GM13976 (cell line): ENCODE results near the gene HS6ST2.

Source experiments
- DNase-seq: peaks from one replicate; pipeline ENCODE4 v3.0.0; 2012; ENCODE audit warnings: low spot score
- in situ Hi-C: fragments of 300-500 bp; cut with MboI; formaldehyde crosslinking; loops from one replicate; pipeline ENCODE4 v1.12.0; 2022; ENCODE audit warnings: low sequenced_read_pairs, mixed read lengths, inconsistent platforms; ENCODE audit not compliant: unreplicated experiment
- TF ChIP-seq, protein P1 (sequence below): IDR thresholded peaks from 2 replicates; pipeline ENCODE4 v1.5.1; 2012; ENCODE audit warnings: borderline replicate concordance, mild to moderate bottlenecking; ENCODE audit not compliant: insufficient read depth; ENCODE audit errors: extremely low read depth, missing control alignments, control extremely low read depth

The HS6ST2 gene

GRCh38 chrX:132612821-132613564 is 345.4 kb downstream of the HS6ST2 start:
- in situ Hi-C loops, result loop anchor here (10.0 to 25.0 kb wide), 3 partner anchors 378 to 776 kb away; no protein-coding TSS in a partner anchor

DNA sequence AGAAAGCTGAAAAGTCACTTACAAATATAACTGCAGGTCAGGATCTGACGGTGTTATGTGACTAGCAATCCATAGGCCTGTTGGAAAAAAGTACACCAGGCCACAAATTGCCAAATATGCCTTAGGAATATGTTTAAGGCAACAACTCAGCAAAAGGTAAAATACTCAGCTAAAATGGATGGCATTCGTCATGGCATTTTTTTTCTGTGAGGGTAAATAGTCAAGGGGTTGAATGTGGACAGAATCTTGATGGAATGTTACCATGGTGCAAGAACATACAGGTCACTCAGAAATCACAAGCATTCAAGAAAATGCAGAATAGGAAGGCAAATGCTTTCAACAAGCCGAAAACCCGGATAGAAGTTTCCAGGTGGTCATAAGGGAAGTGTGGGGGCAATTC is 347.9 kb downstream of the HS6ST2 start:
- in situ Hi-C loops, result loop anchor here (10.0 to 25.0 kb wide), 3 partner anchors 376 to 773 kb away; no protein-coding TSS in a partner anchor
- no peak for DNase-seq
- TF ChIP-seq, protein P1, sequence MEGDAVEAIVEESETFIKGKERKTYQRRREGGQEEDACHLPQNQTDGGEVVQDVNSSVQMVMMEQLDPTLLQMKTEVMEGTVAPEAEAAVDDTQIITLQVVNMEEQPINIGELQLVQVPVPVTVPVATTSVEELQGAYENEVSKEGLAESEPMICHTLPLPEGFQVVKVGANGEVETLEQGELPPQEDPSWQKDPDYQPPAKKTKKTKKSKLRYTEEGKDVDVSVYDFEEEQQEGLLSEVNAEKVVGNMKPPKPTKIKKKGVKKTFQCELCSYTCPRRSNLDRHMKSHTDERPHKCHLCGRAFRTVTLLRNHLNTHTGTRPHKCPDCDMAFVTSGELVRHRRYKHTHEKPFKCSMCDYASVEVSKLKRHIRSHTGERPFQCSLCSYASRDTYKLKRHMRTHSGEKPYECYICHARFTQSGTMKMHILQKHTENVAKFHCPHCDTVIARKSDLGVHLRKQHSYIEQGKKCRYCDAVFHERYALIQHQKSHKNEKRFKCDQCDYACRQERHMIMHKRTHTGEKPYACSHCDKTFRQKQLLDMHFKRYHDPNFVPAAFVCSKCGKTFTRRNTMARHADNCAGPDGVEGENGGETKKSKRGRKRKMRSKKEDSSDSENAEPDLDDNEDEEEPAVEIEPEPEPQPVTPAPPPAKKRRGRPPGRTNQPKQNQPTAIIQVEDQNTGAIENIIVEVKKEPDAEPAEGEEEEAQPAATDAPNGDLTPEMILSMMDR, result no peak

More at GRCh38 chrX:132612821-132613564, 345.4 kb downstream of the HS6ST2 start:
- DNase-seq, result peak; percentile 7
- TF ChIP-seq, protein P1, result peak; percentile 76

DNA sequence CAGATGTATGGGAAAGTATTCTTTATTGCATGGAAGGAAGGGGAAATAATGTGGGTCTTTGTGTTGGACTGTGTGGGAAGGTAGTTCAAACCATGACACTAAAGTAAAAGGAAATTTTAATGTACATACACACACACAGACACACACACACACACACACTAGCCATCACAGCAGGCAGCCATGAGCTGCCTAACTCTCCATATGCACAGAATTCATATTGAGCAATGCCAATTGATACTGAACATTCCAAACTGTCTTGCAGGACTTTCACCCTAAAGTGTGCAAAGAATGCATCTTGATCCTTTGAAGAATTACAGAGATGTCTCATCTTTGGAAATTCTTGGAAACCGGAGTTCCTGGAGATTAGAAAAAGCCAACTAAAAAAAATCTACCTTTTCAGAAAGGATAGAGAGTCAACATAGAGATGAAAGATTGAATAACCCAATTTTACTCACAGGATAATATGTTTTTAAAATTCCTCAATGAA is 349.0 kb downstream of the HS6ST2 start:
- DNase-seq, result no peak
- in situ Hi-C loops, result loop anchor here (25.0 kb wide), 2 partner anchors 522 to 772 kb away; no protein-coding TSS in a partner anchor
- TF ChIP-seq, protein P1, result no peak

- TF ChIP-seq, protein P1, result no peak
- in situ Hi-C loops, result loop anchor here (25.0 kb wide), 2 partner anchors 516 to 766 kb away; no protein-coding TSS in a partner anchor
- no peak for DNase-seq
Measured at GRCh38 chrX:132603700-132604286, 354.6 kb downstream of the HS6ST2 start.

DNA sequence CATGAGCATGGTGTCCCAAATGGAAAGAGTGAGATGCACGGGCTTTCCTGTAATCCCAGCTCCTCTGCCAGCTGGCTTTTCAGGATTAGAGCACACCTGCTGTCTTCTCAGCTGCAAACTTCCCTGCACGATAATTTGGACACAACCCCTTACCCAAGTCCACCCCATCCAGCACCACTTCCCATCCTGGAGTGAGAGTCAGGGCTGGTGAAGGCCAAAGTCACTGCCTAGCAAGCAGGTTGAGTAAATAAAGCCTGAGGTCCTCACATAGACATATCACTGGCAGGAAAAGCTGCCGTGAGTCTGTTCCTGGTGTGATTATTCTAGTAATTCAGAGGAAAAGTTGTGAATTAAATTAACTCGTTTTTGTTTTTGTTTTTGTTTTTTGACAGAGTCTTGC is 355.7 kb downstream of the HS6ST2 start:
- no peak for DNase-seq
- in situ Hi-C loops, result loop anchor here (25.0 kb wide), 2 partner anchors 515 to 765 kb away; no protein-coding TSS in a partner anchor
- TF ChIP-seq, protein P1, result no peak

DNA sequence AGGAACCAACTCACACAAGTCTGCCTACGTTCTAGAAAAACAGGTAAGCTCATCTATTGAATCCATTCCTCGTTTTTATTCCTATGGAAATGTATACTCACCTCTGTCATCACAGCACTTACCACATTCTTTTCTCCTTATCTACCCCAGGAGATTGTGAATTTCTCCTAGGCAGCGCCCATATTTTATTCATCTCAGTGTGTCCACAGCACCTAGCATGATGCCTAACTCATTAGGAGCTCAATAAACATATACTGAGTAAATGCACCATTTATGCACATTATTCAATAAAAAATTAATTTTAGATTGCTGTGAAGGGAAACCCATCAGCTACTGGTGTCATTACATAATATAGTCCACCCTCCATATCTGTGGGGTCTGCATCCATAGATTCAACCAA is 363.4 kb downstream of the HS6ST2 start:
- TF ChIP-seq, protein P1, result no peak
- in situ Hi-C loops, result loop anchor here (10.0 kb wide), 1 partner anchor 300 kb away; no protein-coding TSS in a partner anchor
- DNase-seq, result no peak
